ENCODE data around the gene POMGNT2.

Gene POMGNT2

GRCh38 chr3:43041517-43041916, 64.4 kb downstream of the POMGNT2 start:
- H3K4me3 ChIP-seq (replicated peaks; ENCODE audit: low read depth, low read length), result no peak overlapping the region
- no peak for TF ChIP-seq CTCF (IDR thresholded peaks at IDR 0.05; ENCODE audit: low read depth, low read length, missing control alignments)
- DNase-seq (ENCODE audit: extremely low read depth, low read depth), result no peak

GRCh38 chr3:43038010-43038409, 67.9 kb downstream of the POMGNT2 start:
- DNase-seq (ENCODE audit: extremely low read depth, low read depth), result no peak
- no peak overlapping the region for H3K4me3 ChIP-seq (replicated peaks; ENCODE audit: low read depth, low read length)
- TF ChIP-seq CTCF (IDR thresholded peaks at IDR 0.05; ENCODE audit: low read depth, low read length, missing control alignments), result no peak

- no peak overlapping the region for H3K4me3 ChIP-seq (replicated peaks; ENCODE audit: low read depth, low read length)
- no peak for DNase-seq (ENCODE audit: extremely low read depth, low read depth)
- TF ChIP-seq CTCF (IDR thresholded peaks at IDR 0.05; ENCODE audit: low read depth, low read length, missing control alignments), result no peak
These were observed 69.1 kb downstream of the POMGNT2 start for GRCh38 chr3:43036621-43037423.

- TF ChIP-seq CTCF (IDR thresholded peaks at IDR 0.05; ENCODE audit: low read depth, low read length, missing control alignments), result no peak
- no peak overlapping the region for H3K4me3 ChIP-seq (replicated peaks; ENCODE audit: low read depth, low read length)
- DNase-seq (ENCODE audit: extremely low read depth, low read depth), result no peak
These were observed 70.0 kb downstream of the POMGNT2 start for GRCh38 chr3:43035801-43036365.

GRCh38 chr3:43034911-43035310, 71.0 kb downstream of the POMGNT2 start:
- no peak for TF ChIP-seq CTCF (IDR thresholded peaks at IDR 0.05; ENCODE audit: low read depth, low read length, missing control alignments)
- DNase-seq (ENCODE audit: extremely low read depth, low read depth), result no peak
- no peak overlapping the region for H3K4me3 ChIP-seq (replicated peaks; ENCODE audit: low read depth, low read length)

GRCh38 chr3:43034200-43034599, 71.7 kb downstream of the POMGNT2 start:
- no peak for TF ChIP-seq CTCF (IDR thresholded peaks at IDR 0.05; ENCODE audit: low read depth, low read length, missing control alignments)
- no peak for DNase-seq (ENCODE audit: extremely low read depth, low read depth)
- no peak overlapping the region for H3K4me3 ChIP-seq (replicated peaks; ENCODE audit: low read depth, low read length)
